Muscle layer of colon (tissue), 2 donors: ENCODE measurements around the gene GNAT2.

Source experiments
- H3K27ac ChIP-seq: one replicate; pipeline ENCODE4 v1.7.0; 2013; ENCODE audit warnings: low read depth, mild to moderate bottlenecking, low read length, moderate library complexity
- H3K27me3 ChIP-seq, 2 donors: one replicate each; pipeline ENCODE4 v1.7.0; 2013; ENCODE audit warnings: low read length in 2 of 2, mild to moderate bottlenecking in 2 of 2; ENCODE audit not compliant: insufficient read depth in 2 of 2, control insufficient read depth in 1 of 2
- H3K36me3 ChIP-seq: one replicate; pipeline ENCODE4 v1.7.0; 2013; ENCODE audit warnings: mild to moderate bottlenecking, low read length; ENCODE audit not compliant: insufficient read depth
- H3K4me1 ChIP-seq: one replicate; pipeline ENCODE4 v1.7.0; 2013; ENCODE audit warnings: mild to moderate bottlenecking, low read length; ENCODE audit not compliant: insufficient read depth
- H3K4me3 ChIP-seq, 2 donors: one replicate each; pipeline ENCODE4 v1.7.0; 2013; ENCODE audit warnings: low read length in 2 of 2, low read depth in 1 of 2, mild to moderate bottlenecking in 1 of 2, moderate library complexity in 1 of 2
- H3K9ac ChIP-seq: one replicate; pipeline ENCODE4 v1.7.0; 2013; ENCODE audit warnings: low read length
- H3K9me3 ChIP-seq: one replicate; pipeline ENCODE4 v1.7.0; 2013; ENCODE audit warnings: mild to moderate bottlenecking, low read length
- donor health status: abdominal sarcoma.
- donor health status: Adenocarcinoma of cecum.

Gene GNAT2

GRCh38 chr1:109623601-109624161 is 4.3 kb upstream of the GNAT2 start:
- peak overlapping the region; percentile 9 for H3K27ac ChIP-seq
- H3K36me3 ChIP-seq = peaks cover 20% of the 10 kb centered on the region
- H3K4me3 ChIP-seq = peak overlapping the region in 1 of 2 donors; percentile 23
- H3K9me3 ChIP-seq = no peaks in the 10 kb centered on the region
- H3K27me3 ChIP-seq = no peaks in the 10 kb centered on the region
- peaks cover 35% of the 10 kb centered on the region for H3K4me1 ChIP-seq
- no peak overlapping the region for H3K9ac ChIP-seq

DNA sequence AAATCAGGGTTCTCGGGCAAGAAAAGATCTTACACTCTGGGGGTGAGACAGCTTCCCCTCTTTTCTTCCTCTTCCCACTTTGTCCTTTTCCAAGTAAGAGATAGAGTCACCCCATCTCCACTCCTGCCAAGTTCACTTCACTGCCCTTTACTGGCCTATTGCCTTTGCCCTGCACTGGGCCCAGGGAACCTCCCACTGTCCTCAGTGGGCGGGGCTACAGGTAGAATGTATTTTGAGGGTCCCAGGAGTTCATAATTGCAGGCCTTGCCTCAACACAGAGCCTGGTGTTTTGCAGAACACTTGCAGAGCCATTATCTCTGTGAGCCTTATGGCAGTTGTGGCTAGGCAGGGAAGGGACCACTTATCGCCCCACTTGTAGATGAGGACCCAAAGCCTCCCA is 3.5 kb upstream of the GNAT2 start:
- Histone ChIP-seq H3K9ac (no peak overlapping the region), H3K4me1 (peaks cover 35% of the 10 kb centered on the region), H3K4me3 (no peak overlapping the region), H3K27me3 (no peaks in the 10 kb centered on the region), H3K27ac (no peak overlapping the region), H3K9me3 (no peaks in the 10 kb centered on the region), H3K36me3 (peaks cover 12% of the 10 kb centered on the region)

DNA sequence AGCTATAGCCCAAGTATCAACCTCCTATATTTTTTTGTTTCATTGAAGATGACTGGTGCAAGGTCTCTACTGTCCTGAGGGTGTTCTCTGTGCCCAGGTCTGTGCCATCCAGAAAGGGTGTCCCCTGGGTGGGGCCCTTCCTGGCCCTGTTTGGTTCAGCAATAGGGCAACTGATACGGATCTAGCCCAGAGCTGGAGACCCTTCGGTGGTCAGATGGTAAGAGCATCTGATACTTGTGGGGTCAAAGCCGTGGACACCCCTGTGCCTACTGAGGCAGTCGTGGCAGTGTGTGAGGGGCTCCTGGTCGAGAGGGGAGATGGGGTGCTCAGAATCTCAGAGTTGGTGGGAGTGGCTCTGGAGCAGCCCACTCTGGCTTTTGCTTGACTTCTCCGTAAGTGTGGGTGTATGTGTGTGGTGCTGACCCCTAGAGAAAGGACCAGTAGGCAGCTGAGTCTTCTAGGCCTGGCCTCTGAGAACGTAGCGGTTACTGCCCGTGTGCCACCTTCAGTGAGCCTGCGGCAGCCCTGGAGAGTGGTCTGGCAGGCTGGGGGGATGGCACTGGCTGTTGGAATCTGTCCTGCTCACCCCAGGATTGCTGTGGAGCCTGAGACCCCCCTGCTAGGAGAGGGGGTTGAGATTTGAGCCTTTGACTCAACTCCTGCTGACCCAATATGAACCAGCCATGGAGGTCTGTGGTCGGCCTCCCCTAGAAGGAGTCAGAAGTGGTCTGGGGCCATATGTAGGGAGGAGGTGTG is 2.9 kb upstream of the GNAT2 start:
- no peak overlapping the region for H3K9ac ChIP-seq
- H3K36me3 ChIP-seq = peaks cover 7% of the 10 kb centered on the region
- H3K4me3 ChIP-seq = no peak overlapping the region
- H3K27me3 ChIP-seq = no peaks in the 10 kb centered on the region
- no peak overlapping the region for H3K27ac ChIP-seq
- no peaks in the 10 kb centered on the region for H3K9me3 ChIP-seq
- peaks cover 35% of the 10 kb centered on the region for H3K4me1 ChIP-seq

- no peaks in the 10 kb centered on the region for H3K9me3 ChIP-seq
- H3K4me1 ChIP-seq = peaks cover 35% of the 10 kb centered on the region
- H3K9ac ChIP-seq = no peak overlapping the region
- peak overlapping the region; percentile 72 to 97 for H3K4me3 ChIP-seq
- no peaks in the 10 kb centered on the region for H3K27me3 ChIP-seq
- H3K27ac ChIP-seq = peak overlapping the region; percentile 55
- H3K36me3 ChIP-seq = no peaks in the 10 kb centered on the region
Measured at GRCh38 chr1:109621379-109622136, 2.1 kb upstream of the GNAT2 start.

DNA sequence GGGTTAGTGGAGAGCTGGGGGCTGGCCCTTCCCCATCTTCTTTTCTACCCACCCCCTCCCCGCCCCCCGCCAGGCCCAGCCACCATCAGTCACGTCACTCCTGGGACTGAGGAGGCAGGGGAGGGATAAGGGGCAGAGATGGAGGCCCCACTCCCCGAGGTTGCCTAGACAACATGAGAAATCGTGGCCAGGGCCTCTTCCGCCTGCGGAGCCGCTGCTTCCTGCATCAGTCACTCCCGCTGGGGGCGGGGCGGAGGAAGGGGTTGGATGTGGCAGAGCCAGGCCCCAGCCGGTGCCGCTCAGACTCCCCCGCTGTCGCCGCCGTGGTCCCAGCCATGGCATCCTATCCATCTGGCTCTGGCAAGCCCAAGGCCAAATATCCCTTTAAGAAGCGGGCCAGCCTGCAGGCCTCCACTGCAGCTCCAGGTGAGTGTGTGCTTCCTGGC is 1.4 kb upstream of the GNAT2 start:
- peaks cover 35% of the 10 kb centered on the region for H3K4me1 ChIP-seq
- H3K9ac ChIP-seq = no peak overlapping the region
- no peaks in the 10 kb centered on the region for H3K36me3 ChIP-seq
- H3K27ac ChIP-seq = peak overlapping the region; percentile 82
- H3K27me3 ChIP-seq = no peaks in the 10 kb centered on the region
- H3K9me3 ChIP-seq = no peaks in the 10 kb centered on the region
- H3K4me3 ChIP-seq = peak overlapping the region; percentile 72 to 97

DNA sequence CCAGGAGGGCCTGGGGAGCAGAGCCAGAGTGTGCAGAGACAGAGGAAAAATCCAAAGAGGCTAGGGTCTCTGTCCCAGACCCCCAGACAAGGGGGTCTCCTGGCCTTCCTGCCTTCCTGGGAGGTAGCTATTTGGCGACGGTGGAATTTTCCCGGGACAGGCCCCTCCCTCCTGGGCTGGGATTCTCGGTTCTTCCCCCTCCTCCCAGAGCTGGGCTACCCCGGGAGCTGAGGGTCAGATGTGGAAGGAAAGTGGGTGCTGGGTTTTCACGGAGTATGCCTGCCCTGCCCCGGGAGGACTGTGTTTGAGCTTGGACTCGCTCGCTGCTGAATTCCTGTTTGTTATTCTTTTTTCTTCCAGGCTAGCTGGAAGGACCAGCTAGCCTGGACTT is 980 bp upstream of the GNAT2 start:
- Histone ChIP-seq H3K9me3 (no peaks in the 10 kb centered on the region), H3K4me1 (peaks cover 35% of the 10 kb centered on the region), H3K27ac (peak overlapping the region; percentile 82)

DNA sequence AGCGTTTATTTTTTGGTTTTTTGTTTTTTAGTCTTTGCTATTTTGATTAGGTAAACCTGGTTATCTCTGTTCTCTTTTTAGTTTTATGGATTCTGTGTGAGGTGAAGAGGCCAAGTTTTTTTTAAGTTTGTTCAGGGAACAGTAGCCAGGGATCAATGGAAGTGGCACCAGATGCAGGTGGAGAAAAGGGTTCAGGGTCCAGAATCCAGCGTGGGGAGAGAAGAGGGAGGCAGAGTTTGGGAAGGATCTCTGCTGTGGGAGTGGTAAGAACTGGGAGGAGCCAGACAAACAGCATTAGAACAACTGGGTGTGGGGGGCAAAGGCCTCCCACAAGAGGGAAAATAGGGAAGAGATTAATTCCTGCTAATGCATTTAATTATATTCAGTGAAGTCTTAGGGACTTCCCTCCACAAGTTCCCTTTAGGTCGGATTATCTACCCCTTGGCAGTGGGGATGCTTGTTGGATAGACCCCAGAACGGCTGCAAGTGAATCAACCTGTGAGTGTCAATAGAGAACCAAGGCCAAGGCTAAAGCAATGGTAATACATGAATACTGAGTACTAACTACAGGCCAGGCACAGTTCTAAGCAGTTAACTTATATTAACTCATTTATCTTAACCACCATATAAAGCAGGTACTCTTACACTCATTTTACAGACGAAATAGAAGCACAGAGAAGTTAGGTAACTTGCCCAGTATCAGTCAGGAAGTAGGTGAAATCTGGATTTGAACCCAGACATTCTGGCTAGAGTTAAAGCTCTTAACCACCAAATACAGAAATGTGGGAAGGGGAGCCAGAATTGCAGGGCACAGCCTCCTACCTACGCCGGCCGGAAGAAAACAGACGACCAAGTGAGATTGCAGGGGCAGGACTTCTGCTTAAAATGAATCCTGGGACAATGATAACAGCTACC is 498 bp downstream of the GNAT2 start:
- Histone ChIP-seq H3K4me3 (peak overlapping the region; percentile 72 to 97), H3K9me3 (no peaks in the 10 kb centered on the region), H3K36me3 (no peaks in the 10 kb centered on the region), H3K9ac (no peak overlapping the region), H3K27ac (no peak overlapping the region), H3K4me1 (peaks cover 35% of the 10 kb centered on the region), H3K27me3 (no peaks in the 10 kb centered on the region)

More for the DNA sequence above, 980 bp upstream of the GNAT2 start:
- Histone ChIP-seq H3K9ac (peak overlapping the region; percentile 76), H3K36me3 (no peaks in the 10 kb centered on the region), H3K27me3 (no peaks in the 10 kb centered on the region), H3K4me3 (peak overlapping the region; percentile 72 to 97)

GRCh38 chr1:109617291-109617801 is 2.1 kb downstream of the GNAT2 start:
- Histone ChIP-seq H3K27me3 (no peaks in the 10 kb centered on the region), H3K36me3 (no peaks in the 10 kb centered on the region), H3K9me3 (no peaks in the 10 kb centered on the region), H3K4me1 (peaks cover 27% of the 10 kb centered on the region), H3K4me3 (no peak overlapping the region), H3K27ac (no peak overlapping the region), H3K9ac (no peak overlapping the region)

DNA sequence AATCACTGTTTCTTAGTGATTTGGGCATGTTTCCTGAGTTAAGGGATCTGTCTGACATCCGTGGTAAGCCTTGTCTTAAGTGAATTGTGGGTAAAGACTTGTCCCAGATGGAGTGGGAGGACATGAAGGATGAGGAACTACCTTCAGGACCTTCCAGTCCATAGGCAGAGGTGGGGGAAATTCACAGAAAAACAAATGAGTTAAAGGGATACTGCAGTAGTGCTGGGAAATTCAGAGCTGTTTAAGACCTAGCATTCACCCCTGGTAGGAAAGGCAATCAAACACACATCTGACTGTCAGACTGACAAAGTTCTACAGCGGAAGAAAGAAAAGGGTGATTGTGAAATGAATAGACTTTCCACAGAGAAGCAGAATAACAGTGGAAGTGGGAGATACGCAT is 3.0 kb downstream of the GNAT2 start:
- H3K9ac ChIP-seq = no peak overlapping the region
- H3K27me3 ChIP-seq = no peaks in the 10 kb centered on the region

DNA sequence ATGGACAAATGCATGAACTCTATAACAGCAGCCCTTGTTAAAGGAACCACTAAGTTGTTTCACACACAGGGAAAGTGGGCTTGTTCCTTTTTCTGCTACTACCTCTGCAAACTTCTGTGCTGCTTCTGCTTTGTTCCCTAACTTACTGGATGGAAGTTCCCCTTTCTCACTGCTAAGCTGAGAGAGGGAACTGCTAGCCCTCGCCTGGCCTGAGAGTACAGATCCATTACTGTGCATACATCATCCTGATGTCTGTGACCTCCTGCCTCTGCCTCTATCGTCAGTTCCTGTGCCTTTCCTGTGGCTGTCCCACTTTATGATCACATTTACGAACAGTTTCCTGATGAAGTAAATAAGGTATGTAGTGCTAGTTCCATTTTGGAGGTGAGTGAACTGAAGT is 3.5 kb downstream of the GNAT2 start:
- H3K27me3 ChIP-seq = no peaks in the 10 kb centered on the region
- no peak overlapping the region for H3K27ac ChIP-seq
- H3K9me3 ChIP-seq = no peaks in the 10 kb centered on the region
- H3K4me3 ChIP-seq = no peak overlapping the region
- no peak overlapping the region for H3K9ac ChIP-seq
- H3K36me3 ChIP-seq = no peaks in the 10 kb centered on the region
- peaks cover 14% of the 10 kb centered on the region for H3K4me1 ChIP-seq

More for the DNA sequence above, 3.0 kb downstream of the GNAT2 start:
- H3K9me3 ChIP-seq = no peaks in the 10 kb centered on the region
- peaks cover 17% of the 10 kb centered on the region for H3K4me1 ChIP-seq
- H3K4me3 ChIP-seq = no peak overlapping the region
- H3K36me3 ChIP-seq = no peaks in the 10 kb centered on the region
- no peak overlapping the region for H3K27ac ChIP-seq
